Gastroesophageal sphincter (tissue), 4 donors: ENCODE data around the gene UVRAG. TPM values are rescaled to one million over a fixed set of nuclear protein-coding genes. Genes with fewer than 3 reads are reported as not detected.

Source experiments
- ATAC-seq: fragments of 150-250 bp; one replicate; pipeline ENCODE4 v1.9.1; 2016; ENCODE audit warnings: mild to moderate bottlenecking, moderate library complexity
- H3K27ac ChIP-seq, 4 donors: fragments of 200-600 bp; sonication (generic) in 3 of 4; 1 replicate in 3 of 4; 2 replicates in 1 of 4; pipeline ENCODE4 v1.5.1; 2016 to 2019
- H3K27me3 ChIP-seq: fragments of 200-600 bp; sonication (generic); one replicate; pipeline ENCODE4 v1.5.1; 2019
- H3K36me3 ChIP-seq, 2 donors: fragments of 200-600 bp; sonication (generic); one replicate each; pipeline ENCODE4 v1.5.1; 2019; ENCODE audit warnings: control low read depth in 1 of 2
- H3K4me1 ChIP-seq, 3 donors: fragments of 200-600 bp; sonication (generic); 1 replicate in 2 of 3; 2 replicates in 1 of 3; pipeline ENCODE4 v1.5.1; 2016 to 2019; ENCODE audit warnings: control low read depth in 2 of 3
- H3K4me3 ChIP-seq, 2 donors: fragments of 200-600 bp; sonication (generic); one replicate each; pipeline ENCODE4 v1.5.1; 2019; ENCODE audit warnings: mild to moderate bottlenecking in 1 of 2, moderate library complexity in 1 of 2
- H3K9me3 ChIP-seq, 3 donors: fragments of 200-600 bp; sonication (generic); one replicate each; pipeline ENCODE4 v1.5.1; 2017 to 2019; ENCODE audit warnings: control low read depth in 2 of 3
- EP300 ChIP-seq: sonication (generic); formaldehyde crosslinking; IDR thresholded peaks from one replicate; pipeline ENCODE4 v1.6.1; 2017; ENCODE audit warnings: antibody characterized with exemption, mild to moderate bottlenecking
- POLR2A ChIP-seq, 2 donors: fragments of 450-650 bp; IDR thresholded peaks; one replicate each; pipeline ENCODE4 v1.6.1; 2017; ENCODE audit warnings: antibody characterized with exemption in 2 of 2, mild to moderate bottlenecking in 2 of 2, moderate library complexity in 1 of 2
- POLR2AphosphoS5 ChIP-seq: sonication (generic); formaldehyde crosslinking; IDR thresholded peaks from one replicate; pipeline ENCODE4 v1.6.1; 2017; ENCODE audit warnings: antibody characterized with exemption
- WGBS, 2 donors: methylation state at CpG; one replicate each; pipeline ENCODE4 v1.1.5; 2018; ENCODE audit warnings: low coverage in 1 of 2; 5-methylcytosine and 5-hydroxymethylcytosine counted together
- total RNA-seq, 4 donors: library from RNA; depleted of rRNA; stranded (reverse); fragments of >200 nt; gene quantifications; one replicate each; pipeline ENCODE4 v1.1.0, GENCODE V29; 2016
- TF ChIP-seq, protein P1 (sequence below), 4 experiments: fragments of 200-600 bp in 2 of 4; fragments of 450-650 bp in 2 of 4; sonication (generic) in 1 of 4; IDR thresholded peaks; one replicate each; pipeline ENCODE4 v1.5.1; 2017 to 2019; ENCODE audit warnings: antibody characterized with exemption in 4 of 4, mild to moderate bottlenecking in 2 of 4, moderate library complexity in 2 of 4

UVRAG gene
- total RNA-seq, 4 donors from 2014 or later: 28.1 to 50.1 (median 34.7) TPM

DNA sequence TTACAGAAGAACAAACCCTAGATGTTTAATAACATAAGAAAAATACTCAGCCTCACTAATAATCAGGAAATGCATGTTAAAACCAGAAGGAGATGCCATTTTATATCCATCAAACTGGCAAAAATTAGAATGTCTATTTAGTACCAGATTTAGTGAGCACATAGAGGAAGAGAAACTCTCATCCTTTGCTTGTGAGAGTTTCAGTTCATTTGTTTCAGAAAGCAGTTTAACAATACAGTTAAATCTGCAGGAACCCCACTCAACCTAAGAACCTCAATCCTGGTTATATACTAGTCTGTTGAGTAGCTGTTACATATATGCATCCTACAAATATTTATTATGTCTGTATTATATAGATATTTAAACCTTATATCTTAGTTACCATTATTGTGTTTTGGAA is 218.7 kb downstream of the UVRAG start:
- H3K9me3 ChIP-seq: no peaks in the 10 kb centered on the region
- H3K36me3 ChIP-seq: no peaks in the 10 kb centered on the region
- H3K27ac ChIP-seq: no peak overlapping the region
- no peak overlapping the region for H3K4me3 ChIP-seq
- H3K4me1 ChIP-seq: peaks cover 0 to 11% (median 0%) of the 10 kb centered on the region in 3 donors
- TF ChIP-seq POLR2A (IDR thresholded peaks at IDR 0.05) (no peak), EP300 (no peak), POLR2AphosphoS5 (no peak)
- TF ChIP-seq, protein P1, sequence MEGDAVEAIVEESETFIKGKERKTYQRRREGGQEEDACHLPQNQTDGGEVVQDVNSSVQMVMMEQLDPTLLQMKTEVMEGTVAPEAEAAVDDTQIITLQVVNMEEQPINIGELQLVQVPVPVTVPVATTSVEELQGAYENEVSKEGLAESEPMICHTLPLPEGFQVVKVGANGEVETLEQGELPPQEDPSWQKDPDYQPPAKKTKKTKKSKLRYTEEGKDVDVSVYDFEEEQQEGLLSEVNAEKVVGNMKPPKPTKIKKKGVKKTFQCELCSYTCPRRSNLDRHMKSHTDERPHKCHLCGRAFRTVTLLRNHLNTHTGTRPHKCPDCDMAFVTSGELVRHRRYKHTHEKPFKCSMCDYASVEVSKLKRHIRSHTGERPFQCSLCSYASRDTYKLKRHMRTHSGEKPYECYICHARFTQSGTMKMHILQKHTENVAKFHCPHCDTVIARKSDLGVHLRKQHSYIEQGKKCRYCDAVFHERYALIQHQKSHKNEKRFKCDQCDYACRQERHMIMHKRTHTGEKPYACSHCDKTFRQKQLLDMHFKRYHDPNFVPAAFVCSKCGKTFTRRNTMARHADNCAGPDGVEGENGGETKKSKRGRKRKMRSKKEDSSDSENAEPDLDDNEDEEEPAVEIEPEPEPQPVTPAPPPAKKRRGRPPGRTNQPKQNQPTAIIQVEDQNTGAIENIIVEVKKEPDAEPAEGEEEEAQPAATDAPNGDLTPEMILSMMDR (IDR thresholded peaks at IDR 0.05): no peak
- no peaks in the 10 kb centered on the region for H3K27me3 ChIP-seq
- no peak for ATAC-seq

DNA sequence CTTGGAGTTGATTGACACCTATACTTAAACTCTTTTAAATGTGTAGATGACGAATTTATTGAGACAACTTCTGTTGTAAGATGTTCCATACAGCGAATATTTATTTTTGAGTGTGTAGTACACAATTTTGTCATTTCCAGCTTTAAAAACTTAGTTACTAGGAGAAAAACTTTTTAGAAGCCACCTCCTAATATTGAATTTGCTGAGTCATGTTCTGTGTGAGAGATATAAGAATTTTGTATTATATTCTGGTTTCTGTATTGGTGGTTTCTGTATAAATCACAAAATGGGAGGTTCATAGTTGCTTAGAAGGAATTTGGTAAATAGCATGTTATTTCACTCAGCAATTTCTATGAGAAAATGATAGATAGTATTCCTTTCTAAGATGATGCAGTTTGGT is 220.0 kb downstream of the UVRAG start:
- Histone ChIP-seq H3K27ac (no peak overlapping the region), H3K4me3 (no peak overlapping the region), H3K27me3 (no peaks in the 10 kb centered on the region), H3K4me1 (peaks cover 0 to 11% (median 0%) of the 10 kb centered on the region in 3 donors), H3K36me3 (no peaks in the 10 kb centered on the region), H3K9me3 (no peaks in the 10 kb centered on the region)
- whole genome bisulfite sequencing, 2 donors: 93 to 100% methylated on average over 2 of the region's 2 CpGs
- no peak for TF ChIP-seq POLR2A (IDR thresholded peaks at IDR 0.05)
- no peak for TF ChIP-seq POLR2AphosphoS5
- TF ChIP-seq EP300: no peak
- TF ChIP-seq, protein P1 (IDR thresholded peaks at IDR 0.05): no peak
- ATAC-seq: no peak

DNA sequence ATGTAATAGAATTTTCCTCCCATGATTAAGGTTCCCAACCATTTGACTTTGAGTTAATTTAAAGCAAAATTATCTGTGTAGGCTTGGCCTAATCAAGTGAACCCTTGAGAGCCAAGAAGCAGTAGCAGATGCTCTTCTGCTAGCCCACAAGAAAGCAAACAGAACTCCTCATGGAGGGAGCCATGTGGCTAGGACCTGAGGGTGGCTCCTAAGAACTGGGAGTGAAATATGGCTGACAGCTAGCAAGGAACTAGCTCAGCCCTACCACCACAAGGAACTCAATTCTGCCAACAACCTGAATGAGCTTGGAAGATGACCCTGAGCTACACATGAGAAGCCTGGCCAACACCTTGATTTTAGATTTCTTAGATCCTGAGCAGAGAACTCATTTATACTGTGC is 223.6 kb downstream of the UVRAG start:
- ATAC-seq: no peak
- H3K4me1 ChIP-seq: no peaks in the 10 kb centered on the region
- TF ChIP-seq, protein P1 (IDR thresholded peaks at IDR 0.05): no peak
- TF ChIP-seq POLR2AphosphoS5 (no peak), POLR2A (IDR thresholded peaks at IDR 0.05) (no peak), EP300 (no peak)
- H3K4me3 ChIP-seq: no peak overlapping the region
- no peaks in the 10 kb centered on the region for H3K36me3 ChIP-seq
- H3K27me3 ChIP-seq: no peaks in the 10 kb centered on the region
- H3K9me3 ChIP-seq: no peaks in the 10 kb centered on the region
- no peak overlapping the region for H3K27ac ChIP-seq

DNA sequence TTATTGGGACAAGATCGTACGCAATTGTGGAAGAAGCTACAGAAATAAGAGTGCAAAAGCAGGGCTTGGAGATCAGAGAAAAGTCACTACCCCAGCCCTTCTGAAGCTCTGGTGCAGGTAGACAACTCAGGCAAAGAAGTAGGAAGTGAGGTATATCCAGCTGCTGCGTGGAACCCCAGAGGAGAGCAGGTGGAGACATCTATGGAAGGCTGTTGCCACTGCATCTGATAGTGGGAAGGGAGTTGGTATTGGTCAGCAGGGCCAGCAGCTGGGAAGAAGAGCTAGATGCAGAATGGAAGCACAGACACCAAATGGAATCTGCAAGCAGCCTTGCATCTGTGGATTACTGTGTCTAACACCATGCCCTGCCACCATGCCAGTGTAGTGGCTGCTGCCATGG is 226.2 kb downstream of the UVRAG start:
- WGBS, 2 donors: 92 to 93% methylated on average over 3 of the region's 3 CpGs
- Histone ChIP-seq H3K9me3 (no peaks in the 10 kb centered on the region), H3K4me1 (no peaks in the 10 kb centered on the region), H3K27me3 (no peaks in the 10 kb centered on the region), H3K36me3 (no peaks in the 10 kb centered on the region), H3K27ac (no peak overlapping the region), H3K4me3 (no peak overlapping the region)
- ATAC-seq: no peak
- TF ChIP-seq EP300: no peak
- TF ChIP-seq, protein P1 (IDR thresholded peaks at IDR 0.05): no peak
- TF ChIP-seq POLR2AphosphoS5: no peak
- TF ChIP-seq POLR2A (IDR thresholded peaks at IDR 0.05): no peak

DNA sequence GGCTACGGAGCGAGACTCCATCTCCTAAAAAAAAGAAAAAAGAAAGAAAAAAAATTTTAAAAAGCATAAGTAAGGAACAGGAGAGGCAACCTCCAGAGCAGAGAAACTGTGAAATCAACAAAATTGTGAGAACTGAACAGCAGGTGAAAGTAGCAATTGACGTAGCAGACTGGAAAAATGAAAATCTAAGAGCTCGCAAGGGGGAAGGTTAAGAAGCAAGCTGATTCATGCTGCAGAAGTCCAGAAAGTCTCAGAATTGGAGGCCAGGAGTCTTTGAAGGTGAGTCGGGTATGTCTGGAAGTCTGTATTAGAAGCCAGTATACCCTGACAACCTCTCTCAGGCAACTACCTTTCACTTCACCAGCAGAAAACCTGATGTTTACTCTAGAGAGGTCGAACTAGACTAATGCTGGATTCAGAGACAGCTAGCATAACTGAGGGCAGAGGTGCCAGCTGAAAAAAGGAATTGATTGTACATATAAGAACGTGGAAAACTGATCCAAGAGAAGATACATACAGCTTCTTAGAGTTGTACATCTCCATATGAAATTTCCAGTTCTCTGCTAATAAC is 229.8 kb downstream of the UVRAG start:
- Histone ChIP-seq H3K27ac (no peak overlapping the region), H3K4me3 (no peak overlapping the region), H3K4me1 (no peaks in the 10 kb centered on the region), H3K9me3 (no peaks in the 10 kb centered on the region), H3K36me3 (no peaks in the 10 kb centered on the region), H3K27me3 (no peaks in the 10 kb centered on the region)
- ATAC-seq: no peak
- TF ChIP-seq, protein P1 (IDR thresholded peaks at IDR 0.05): no peak
- TF ChIP-seq POLR2A (IDR thresholded peaks at IDR 0.05) (no peak), POLR2AphosphoS5 (no peak), EP300 (no peak)
- 75 to 90% methylated on average over 5 to 7 of the region's 7 CpGs for WGBS, 2 donors
